RPMI8226 (cell line): ENCODE measurements around the gene HOXA5.

Experiments
- DNase-seq: peaks from one replicate; pipeline ENCODE4 v3.0.0-alpha.2; 2015

Gene HOXA5

DNA sequence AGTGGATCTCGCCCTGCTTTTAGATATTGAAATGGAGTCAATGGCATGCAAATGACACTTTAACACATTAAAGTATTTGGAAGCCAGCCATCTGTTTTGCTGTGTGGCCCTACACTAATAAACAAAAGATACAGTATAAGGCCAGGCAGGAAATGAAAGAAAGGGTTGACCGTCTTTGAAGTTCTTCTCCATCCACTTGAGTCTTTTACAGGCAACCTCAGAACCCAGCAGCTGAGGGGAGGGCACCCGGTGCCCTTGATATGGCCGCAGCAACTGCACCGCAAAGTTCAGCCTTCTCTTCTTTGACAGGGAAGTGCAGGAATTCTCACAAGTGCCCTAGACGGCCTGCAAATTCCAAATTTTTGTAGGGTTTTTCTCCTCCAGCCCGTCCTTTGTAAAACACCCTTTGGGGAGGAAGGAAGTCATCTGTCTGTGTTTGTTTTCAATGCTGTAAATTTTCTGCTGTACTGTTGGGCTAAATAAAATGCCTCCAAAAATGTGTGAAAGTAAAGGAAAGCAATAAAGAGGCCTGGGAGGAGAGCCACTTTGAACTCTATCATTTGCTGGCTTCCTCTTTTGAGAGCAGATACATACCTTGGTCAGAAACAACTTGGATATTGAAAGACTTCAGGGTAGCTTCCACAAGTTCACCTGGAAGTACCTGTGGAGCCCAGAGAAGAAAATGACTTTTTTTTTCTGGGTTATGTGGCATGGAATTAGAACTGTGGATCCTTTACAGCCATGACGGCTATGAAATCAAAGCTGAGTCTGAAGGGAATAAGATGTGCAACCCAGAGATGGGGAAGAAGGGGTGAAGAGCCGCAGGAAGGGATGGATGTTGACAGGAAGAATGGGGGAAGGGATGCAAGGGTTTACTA lies 51.3 kb downstream of the HOXA5 start:
- DNase-seq, result no peak

DNA sequence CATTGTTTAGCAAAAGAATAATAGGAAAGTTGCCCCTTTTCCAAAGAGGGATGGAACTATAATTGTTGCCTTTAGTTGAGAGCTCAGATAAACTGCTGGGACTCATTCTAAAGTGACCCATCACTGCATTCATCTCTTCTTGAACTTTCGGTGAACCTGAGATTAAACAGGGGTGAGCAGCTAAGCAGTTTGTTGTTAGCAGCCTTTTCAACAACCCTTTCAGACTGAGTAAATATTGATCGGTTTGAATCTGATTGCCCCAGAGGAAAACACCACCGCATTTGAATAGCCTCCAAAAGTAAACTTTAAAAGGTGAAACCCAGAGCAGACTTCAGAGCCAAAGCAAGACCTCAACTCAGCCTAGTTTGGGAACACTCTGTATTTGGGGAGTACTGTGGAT lies 52.4 kb downstream of the HOXA5 start:
- DNase-seq, result no peak
